GM12873 (cell line): ENCODE data around the gene HMCN2.

Experiments
- TF ChIP-seq, protein P1 (sequence below): IDR thresholded peaks from 2 replicates; pipeline ENCODE4 v1.5.1; 2012; ENCODE audit warnings: low read depth, mild to moderate bottlenecking, moderate library complexity, low read length, control low read depth; ENCODE audit not compliant: insufficient read depth; ENCODE audit errors: missing control alignments

The HMCN2 gene

DNA sequence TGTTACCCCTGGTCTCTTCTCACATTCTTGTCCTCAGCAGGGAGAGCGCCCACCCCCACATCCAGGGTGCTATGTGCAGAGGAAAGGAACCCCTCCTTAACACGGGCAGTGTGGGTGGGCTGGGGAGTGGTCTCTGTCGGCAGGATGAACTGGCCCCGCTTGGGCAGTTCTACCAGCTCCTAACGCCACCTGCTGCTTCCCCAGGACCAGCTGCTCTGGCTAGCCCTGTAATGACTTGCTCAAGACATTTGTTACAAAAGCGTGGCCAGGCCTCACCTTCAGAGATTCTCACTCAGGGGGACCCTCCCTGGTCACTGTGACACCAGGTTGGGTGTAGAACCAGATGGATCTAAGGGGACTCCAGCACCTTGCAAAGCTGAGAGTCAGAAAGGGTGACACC is 82.4 kb downstream of the HMCN2 start:
- TF ChIP-seq, protein P1, sequence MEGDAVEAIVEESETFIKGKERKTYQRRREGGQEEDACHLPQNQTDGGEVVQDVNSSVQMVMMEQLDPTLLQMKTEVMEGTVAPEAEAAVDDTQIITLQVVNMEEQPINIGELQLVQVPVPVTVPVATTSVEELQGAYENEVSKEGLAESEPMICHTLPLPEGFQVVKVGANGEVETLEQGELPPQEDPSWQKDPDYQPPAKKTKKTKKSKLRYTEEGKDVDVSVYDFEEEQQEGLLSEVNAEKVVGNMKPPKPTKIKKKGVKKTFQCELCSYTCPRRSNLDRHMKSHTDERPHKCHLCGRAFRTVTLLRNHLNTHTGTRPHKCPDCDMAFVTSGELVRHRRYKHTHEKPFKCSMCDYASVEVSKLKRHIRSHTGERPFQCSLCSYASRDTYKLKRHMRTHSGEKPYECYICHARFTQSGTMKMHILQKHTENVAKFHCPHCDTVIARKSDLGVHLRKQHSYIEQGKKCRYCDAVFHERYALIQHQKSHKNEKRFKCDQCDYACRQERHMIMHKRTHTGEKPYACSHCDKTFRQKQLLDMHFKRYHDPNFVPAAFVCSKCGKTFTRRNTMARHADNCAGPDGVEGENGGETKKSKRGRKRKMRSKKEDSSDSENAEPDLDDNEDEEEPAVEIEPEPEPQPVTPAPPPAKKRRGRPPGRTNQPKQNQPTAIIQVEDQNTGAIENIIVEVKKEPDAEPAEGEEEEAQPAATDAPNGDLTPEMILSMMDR, result no peak

DNA sequence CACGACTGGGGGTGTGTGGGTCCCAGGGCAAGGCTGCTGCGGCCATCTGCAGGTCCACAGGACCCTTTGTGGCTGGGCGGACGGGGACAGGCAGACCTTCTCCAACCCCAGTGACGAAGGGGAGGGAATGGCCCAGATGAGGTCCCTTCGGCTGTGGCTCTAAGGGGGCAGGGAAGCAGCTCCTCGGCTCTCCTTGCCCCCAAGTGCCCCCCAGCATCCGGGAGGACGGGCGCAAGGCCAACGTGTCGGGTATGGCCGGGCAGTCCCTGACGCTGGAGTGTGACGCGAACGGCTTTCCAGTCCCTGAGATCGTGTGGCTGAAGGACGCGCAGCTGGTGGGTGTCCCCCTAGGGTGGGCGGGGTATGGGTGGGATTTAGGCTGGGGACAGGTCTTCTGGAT is 82.8 kb downstream of the HMCN2 start:
- TF ChIP-seq, protein P1, result no peak

DNA sequence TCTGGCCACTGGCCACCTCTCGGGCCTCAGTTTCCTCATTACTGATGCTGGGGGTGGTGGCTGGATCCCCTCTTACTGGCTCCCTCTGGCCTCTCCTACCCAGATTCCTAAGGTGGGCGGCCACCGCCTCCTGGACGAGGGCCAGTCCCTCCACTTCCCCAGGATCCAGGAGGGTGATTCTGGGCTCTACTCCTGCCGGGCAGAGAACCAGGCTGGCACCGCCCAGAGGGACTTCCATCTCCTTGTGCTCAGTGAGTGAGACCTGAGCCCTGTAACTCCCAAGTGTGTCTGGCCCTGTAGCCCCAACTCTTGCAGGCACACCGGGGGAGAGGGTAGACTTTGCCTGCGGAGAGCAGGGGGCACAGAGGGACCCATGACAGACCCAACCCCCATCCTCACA is 83.3 kb downstream of the HMCN2 start:
- TF ChIP-seq, protein P1, result no peak

DNA sequence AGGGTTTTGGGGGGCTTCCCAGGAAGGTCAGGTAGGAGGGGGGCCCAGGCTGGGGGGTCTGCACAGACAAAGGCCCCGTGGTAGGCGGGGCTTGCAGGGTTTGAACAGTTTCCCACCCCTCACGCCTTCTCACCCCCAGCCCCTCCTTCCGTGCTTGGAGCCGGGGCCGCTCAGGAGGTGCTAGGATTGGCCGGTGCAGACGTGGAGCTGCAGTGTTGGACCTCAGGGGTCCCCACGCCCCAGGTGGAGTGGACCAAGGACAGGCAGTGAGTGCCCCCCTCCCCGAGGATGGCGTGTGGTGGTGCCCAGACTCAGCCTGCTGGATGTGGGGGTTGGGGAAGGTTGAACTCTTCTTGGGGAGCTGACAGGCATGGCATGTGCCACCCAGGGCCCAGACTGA is 83.8 kb downstream of the HMCN2 start:
- TF ChIP-seq, protein P1, result no peak

DNA sequence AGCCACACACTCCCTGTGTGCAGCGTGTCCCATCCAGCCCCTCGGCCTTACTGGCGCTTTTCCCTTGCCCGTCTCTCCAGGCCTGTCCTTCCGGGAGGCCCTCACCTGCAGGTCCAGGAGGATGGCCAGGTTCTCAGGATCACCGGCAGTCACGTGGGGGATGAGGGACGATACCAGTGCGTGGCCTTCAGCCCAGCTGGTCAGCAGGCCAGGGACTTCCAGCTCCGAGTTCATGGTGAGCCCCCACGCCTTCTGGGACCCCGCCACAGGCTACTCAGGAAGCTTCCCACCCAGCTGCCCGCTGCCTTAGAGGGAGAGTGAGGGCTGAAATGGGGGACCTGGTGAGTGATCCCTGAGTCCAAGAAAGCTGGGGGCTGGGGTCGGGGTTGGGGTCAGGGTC is 85.8 kb downstream of the HMCN2 start:
- TF ChIP-seq, protein P1, result no peak

DNA sequence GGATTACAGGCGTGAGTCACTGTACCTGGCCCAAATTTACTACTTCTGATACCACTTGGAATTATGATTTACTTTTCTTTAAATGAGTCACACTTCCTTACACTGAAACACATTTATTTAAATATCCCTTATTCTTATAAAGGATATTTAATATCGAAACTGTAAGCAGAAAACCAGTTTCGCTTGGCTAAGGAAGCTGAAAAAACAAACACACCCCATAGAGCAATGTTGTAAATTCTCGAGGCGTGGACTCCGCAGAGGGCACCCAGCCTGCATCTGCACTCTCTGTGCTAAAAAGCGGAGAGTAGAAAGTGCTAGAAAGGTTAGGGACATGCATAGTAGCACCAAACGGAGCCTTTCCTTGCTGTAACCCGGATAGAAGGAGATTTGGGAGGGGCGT is 86.5 kb downstream of the HMCN2 start:
- TF ChIP-seq, protein P1, result no peak

DNA sequence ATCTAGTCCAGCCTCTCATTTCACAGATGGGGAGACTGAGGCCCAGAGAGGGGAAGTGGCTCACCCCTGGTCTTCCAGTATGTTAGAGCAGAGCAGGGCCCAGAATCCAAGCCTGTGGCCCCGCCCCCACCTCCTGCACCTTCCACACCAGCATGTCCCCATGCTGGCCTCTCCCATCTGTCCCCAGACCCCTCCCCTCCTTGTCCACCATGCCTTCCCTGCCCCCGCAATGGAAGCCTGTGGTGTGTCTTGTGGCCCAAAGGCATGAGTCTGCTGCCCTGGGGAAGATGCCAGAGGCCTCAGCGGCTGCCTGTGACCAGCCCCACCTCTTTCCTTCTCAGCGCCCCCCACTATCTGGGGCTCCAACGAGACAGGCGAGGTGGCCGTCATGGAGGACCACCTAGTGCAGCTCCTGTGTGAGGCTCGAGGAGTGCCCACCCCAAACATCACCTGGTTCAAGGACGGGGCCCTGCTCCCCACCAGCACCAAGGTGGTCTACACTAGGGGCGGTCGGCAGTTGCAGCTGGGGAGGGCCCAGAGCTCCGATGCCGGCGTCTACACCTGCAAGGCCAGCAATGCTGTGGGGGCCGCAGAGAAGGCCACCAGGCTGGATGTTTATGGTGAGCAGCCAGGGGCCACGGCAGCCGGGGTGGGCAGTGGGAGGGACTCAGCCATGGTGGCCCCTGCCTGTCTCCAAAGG is 87.2 kb downstream of the HMCN2 start:
- TF ChIP-seq, protein P1, result no peak
